Measurements from ENCODE around the gene RAB24. TPM values are rescaled to one million over a fixed set of nuclear protein-coding genes. Genes with fewer than 3 reads are reported as not detected.

The RAB24 gene
- total RNA-seq, 4 donors from 2014 or later, result 8.2 to 62.0 (median 19.3) TPM

GRCh38 chr5:177310757-177311391 lies 7.4 kb upstream of the RAB24 start:
- Histone ChIP-seq H3K9me3 (no peaks in the 10 kb centered on the region), H3K27me3 (no peaks in the 10 kb centered on the region), H3K4me1 (peaks cover 0 to 6% of the 10 kb centered on the region in 2 donors), H3K4me3 (peak overlapping the region in 1 of 2 donors; percentile 45), H3K36me3 (no peaks in the 10 kb centered on the region), H3K27ac (no peak overlapping the region)
- TF ChIP-seq POLR2A (IDR thresholded peaks at IDR 0.05) (no peak), CTCF (IDR thresholded peaks at IDR 0.05) (no peak)
- intact Hi-C loops (cut with DNase I; ENCODE audit: low total_unique reads), result no loop called here
- no peak for DNase-seq

- Histone ChIP-seq H3K4me3 (no peak overlapping the region), H3K36me3 (no peaks in the 10 kb centered on the region), H3K9me3 (no peaks in the 10 kb centered on the region), H3K27ac (no peak overlapping the region), H3K4me1 (peaks cover 0 to 6% of the 10 kb centered on the region in 2 donors), H3K27me3 (no peaks in the 10 kb centered on the region)
- DNase-seq, result no peak
- intact Hi-C loops (cut with DNase I; ENCODE audit: low total_unique reads), result no loop called here
- TF ChIP-seq CTCF (IDR thresholded peaks at IDR 0.05) (no peak), POLR2A (IDR thresholded peaks at IDR 0.05) (no peak)
Measured at GRCh38 chr5:177310332-177310731, 6.8 kb upstream of the RAB24 start.

GRCh38 chr5:177309351-177310191 lies 6.1 kb upstream of the RAB24 start:
- intact Hi-C loops (cut with DNase I; ENCODE audit: low total_unique reads), result loop anchor here (10.0 kb wide), 1 partner anchor 195 kb away; no protein-coding TSS in a partner anchor
- no peak overlapping the region for H3K4me3 ChIP-seq
- peaks cover 0 to 6% of the 10 kb centered on the region in 2 donors for H3K4me1 ChIP-seq
- no peaks in the 10 kb centered on the region for H3K9me3 ChIP-seq
- no peaks in the 10 kb centered on the region for H3K27me3 ChIP-seq
- DNase-seq, result peak in 1 of 2 donors; percentile 59
- H3K27ac ChIP-seq, result no peak overlapping the region
- TF ChIP-seq POLR2A (IDR thresholded peaks at IDR 0.05) (no peak), CTCF (IDR thresholded peaks at IDR 0.05) (peak; percentile 43 to 76 (median 62))
- no peaks in the 10 kb centered on the region for H3K36me3 ChIP-seq

GRCh38 chr5:177308740-177309139 lies 5.2 kb upstream of the RAB24 start:
- Histone ChIP-seq H3K27me3 (no peaks in the 10 kb centered on the region), H3K4me3 (no peak overlapping the region), H3K27ac (no peak overlapping the region), H3K36me3 (no peaks in the 10 kb centered on the region), H3K9me3 (no peaks in the 10 kb centered on the region), H3K4me1 (peaks cover 0 to 6% of the 10 kb centered on the region in 2 donors)
- TF ChIP-seq CTCF (IDR thresholded peaks at IDR 0.05) (no peak), POLR2A (IDR thresholded peaks at IDR 0.05) (no peak)
- intact Hi-C loops (cut with DNase I; ENCODE audit: low total_unique reads), result loop anchor here (10.0 kb wide), 1 partner anchor 194 kb away; no protein-coding TSS in a partner anchor
- no peak for DNase-seq
